ENCODE data around the gene KLK15.

The KLK15 gene, protein sequence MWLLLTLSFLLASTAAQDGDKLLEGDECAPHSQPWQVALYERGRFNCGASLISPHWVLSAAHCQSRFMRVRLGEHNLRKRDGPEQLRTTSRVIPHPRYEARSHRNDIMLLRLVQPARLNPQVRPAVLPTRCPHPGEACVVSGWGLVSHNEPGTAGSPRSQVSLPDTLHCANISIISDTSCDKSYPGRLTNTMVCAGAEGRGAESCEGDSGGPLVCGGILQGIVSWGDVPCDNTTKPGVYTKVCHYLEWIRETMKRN

DNA sequence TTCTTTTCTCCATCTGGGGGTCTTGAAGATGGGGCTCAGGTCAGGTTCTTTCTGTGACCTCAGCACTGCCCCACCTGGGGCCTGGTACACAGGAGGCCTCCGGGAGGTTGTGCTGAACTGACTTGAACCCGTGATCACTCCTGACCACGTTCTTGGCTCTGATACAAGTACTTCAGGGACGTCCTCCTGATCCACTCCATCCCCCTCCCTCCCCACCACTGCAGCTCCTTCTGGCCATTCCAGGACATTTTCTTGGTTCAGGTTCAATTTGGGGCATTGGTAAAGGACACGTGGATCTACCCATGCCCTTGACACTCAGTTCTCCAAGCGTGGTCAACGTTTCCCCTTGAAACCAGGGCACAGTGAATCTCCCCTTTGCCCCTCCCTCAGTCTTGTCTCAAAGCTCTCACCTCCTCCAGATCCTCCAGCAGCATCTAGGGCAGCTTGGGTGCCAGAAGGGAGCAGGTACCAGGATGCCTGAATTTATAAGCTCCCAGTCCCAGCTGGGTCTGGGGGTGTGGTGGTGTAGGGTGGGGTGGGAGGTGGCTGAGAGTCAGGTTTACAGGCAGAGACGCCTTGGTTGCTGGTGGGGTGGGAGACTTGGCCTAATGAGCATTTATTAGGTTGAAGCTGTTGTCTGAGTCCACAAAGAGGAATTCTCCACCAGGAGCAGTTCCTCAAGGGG, at the start of gene KLK15:
Gene KLK15, minus strand, starts transcription at position 458 of the 685 bp plus-strand sequence. CDS start 2,082 bp downstream, outside the sequence.
- no peak for DNase-seq

DNA sequence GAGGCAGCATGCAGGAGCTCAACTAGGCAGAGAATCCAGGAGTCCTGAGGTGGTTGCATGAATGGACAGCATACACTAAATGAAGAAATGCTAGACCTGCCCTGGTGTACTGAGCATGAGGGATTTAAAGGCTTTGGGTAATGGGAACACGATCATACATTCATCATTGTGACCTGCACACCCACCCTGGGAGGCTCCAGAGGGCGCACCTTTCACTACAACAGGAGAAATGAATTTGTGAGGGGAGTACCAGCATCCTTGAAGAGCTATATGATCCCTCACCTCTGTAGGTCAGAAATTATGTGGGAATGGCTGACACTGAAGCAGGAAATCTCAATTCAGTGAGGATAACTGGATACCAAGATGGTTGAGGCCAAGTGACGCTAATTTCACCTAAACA, 48.8 kb upstream of the KLK15 start:
- no peak for DNase-seq

DNA sequence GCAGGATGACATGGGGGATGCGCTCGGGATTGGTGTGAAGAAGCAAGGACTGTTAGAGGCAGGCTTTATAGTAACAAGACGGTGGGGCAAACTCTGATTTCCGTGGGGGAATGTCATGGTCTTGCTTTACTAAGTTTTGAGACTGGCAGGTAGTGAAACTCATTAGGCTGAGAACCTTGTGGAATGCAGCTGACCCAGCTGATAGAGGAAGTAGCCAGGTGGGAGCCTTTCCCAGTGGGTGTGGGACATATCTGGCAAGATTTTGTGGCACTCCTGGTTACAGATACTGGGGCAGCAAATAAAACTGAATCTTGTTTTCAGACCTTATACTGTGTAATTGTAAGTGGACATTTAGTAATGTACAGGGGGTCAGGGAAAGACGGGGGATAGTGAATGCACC, 46.9 kb upstream of the KLK15 start:
- DNase-seq: no peak

DNA sequence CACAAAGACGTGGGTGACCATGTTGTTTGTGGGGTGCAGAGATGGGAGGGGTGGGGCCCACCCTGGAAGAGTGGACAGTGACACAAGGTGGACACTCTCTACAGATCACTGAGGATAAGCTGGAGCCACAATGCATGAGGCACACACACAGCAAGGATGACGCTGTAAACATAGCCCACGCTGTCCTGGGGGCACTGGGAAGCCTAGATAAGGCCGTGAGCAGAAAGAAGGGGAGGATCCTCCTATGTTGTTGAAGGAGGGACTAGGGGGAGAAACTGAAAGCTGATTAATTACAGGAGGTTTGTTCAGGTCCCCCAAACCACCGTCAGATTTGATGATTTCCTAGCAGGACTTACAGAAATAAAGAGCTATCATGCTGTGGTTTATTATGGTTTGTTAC, 45.5 kb upstream of the KLK15 start:
- no peak for DNase-seq

DNA sequence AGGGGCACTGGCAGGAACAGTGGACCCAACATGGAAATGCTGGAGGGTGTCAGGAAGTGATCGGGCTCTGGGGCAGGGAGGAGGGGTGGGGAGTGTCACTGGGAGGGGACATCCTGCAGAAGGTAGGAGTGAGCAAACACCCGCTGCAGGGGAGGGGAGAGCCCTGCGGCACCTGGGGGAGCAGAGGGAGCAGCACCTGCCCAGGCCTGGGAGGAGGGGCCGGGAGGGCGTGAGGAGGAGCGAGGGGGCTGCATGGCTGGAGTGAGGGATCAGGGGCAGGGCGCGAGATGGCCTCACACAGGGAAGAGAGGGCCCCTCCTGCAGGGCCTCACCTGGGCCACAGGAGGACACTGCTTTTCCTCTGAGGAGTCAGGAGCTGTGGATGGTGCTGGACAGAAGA, 44.0 kb upstream of the KLK15 start:
- DNase-seq: no peak

DNA sequence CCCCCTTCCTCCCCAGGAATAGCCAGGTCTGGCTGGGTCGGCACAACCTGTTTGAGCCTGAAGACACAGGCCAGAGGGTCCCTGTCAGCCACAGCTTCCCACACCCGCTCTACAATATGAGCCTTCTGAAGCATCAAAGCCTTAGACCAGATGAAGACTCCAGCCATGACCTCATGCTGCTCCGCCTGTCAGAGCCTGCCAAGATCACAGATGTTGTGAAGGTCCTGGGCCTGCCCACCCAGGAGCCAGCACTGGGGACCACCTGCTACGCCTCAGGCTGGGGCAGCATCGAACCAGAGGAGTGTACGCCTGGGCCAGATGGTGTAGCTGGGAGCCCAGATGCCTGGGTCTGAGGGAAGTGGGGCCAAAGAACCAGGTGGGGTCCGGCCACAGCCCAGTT, 43.1 kb upstream of the KLK15 start:
- DNase-seq: no peak

DNA sequence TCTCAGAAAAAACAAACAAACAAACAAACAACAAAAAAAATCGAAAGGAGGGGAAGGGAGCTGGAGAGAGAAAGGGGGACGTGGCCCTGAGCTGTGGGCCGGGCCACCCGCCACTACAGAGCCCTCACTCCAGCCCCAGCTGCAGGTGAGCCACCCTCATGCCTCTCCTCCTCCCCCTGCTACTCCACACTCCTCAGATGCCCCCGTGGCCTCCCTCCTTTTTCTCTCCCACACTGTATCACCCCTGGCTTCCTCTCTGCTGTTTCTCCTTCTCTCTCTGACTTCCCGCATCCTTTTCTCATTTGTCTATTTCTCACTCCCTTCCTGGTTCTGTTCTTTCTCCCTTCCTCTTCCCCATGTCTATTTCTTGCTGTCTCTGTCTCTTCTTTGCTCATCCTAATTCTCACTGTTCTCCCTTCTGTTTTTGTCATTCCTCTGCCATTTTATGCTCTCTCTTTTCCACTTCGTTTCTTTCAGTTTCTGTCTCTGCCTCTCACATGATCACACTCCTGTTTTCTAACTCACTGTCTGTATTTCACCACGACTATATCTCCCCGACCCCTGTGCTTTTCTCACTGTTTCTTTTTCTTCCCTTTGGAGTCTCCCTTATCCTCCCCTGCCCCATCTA, 42.5 kb upstream of the KLK15 start:
- DNase-seq: no peak

DNA sequence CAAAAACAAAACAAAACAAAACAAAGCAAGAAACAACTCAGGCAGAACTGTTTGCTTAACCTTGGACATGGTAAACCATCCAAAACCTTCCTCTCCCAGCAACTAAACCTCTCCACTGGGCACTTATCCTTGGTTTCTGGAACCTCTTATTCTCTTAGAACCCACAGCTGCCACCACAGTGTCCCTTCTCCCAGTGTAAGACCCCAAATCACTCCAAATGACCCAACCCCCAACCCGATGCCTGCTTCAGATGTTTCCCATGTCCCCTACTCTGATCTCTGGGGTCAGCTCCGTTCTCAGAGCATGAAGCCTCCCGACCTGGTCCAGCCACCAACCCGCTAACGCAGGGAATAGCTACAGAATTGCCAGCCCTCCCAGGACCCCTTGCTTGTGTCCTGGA, 40.8 kb upstream of the KLK15 start:
- DNase-seq: no peak

DNA sequence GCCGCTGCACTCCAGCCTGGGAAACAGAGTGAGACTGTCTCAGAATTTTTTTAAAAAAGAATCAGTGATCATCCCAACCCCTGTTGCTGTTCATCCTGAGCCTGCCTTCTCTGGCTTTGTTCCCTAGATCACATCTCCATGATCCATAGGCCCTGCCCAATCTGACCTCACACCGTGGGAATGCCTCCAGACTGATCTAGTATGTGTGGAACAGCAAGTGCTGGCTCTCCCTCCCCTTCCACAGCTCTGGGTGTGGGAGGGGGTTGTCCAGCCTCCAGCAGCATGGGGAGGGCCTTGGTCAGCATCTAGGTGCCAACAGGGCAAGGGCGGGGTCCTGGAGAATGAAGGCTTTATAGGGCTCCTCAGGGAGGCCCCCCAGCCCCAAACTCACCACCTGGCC, 39.7 kb upstream of the KLK15 start, which contains the start of gene KLK2:
Gene KLK2, plus strand, starts transcription at position 384 of the 400 bp plus-strand sequence. CDS start 35 bp downstream, outside the sequence.
- no peak for DNase-seq

DNA sequence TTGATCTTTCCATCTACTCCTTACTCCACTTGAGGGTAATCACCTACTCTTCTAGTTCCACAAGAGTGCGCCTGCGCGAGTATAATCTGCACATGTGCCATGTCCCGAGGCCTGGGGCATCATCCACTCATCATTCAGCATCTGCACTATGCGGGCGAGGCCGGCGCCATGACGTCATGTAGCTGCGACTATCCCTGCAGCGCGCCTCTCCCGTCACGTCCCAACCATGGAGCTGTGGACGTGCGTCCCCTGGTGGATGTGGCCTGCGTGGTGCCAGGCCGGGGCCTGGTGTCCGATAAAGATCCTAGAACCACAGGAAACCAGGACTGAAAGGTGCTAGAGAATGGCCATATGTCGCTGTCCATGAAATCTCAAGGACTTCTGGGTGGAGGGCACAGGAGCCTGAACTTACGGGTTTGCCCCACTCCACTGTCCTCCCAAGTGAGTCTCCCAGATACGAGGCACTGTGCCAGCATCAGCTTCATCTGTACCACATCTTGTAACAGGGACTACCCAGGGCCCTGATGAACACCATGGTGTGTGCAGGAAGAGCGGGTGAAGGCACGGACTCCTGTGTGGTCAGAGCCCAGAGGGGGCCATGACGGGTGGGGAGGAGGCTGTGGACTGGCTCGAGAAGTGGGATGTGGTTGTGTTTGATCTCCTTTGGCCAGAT, 37.2 kb upstream of the KLK15 start:
- DNase-seq: no peak

DNA sequence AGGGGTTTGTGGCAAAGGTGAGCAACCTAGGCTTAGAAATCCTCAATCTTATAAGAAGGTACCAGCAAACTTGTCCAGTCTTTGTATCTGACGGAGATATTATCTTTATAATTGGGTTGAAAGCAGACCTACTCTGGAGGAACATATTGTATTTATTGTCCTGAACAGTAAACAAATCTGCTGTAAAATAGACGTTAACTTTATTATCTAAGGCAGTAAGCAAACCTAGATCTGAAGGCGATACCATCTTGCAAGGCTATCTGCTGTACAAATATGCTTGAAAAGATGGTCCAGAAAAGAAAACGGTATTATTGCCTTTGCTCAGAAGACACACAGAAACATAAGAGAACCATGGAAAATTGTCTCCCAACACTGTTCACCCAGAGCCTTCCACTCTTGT, 36.1 kb upstream of the KLK15 start:
- DNase-seq: no peak

DNA sequence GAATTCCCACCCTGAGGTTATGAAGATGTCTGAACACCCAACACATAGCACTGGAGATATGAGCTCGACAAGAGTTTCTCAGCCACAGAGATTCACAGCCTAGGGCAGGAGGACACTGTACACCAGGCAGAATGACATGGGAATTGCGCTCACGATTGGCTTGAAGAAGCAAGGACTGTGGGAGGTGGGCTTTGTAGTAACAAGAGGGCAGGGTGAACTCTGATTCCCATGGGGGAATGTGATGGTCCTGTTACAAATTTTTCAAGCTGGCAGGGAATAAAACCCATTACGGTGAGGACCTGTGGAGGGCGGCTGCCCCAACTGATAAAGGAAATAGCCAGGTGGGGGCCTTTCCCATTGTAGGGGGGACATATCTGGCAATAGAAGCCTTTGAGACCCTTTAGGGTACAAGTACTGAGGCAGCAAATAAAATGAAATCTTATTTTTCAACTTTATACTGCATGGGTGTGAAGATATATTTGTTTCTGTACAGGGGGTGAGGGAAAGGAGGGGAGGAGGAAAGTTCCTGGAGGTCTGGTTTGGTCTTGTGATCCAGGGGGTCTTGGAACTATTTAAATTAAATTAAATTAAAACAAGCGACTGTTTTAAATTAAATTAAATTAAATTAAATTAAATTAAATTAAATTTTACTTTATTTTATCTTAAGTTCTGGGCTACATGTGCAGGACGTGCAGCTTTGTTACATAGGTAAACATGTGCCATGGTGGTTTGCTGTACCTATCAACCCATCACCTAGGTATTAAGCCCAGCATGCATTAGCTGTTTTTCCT, 28.3 kb upstream of the KLK15 start:
- DNase-seq: no peak

DNA sequence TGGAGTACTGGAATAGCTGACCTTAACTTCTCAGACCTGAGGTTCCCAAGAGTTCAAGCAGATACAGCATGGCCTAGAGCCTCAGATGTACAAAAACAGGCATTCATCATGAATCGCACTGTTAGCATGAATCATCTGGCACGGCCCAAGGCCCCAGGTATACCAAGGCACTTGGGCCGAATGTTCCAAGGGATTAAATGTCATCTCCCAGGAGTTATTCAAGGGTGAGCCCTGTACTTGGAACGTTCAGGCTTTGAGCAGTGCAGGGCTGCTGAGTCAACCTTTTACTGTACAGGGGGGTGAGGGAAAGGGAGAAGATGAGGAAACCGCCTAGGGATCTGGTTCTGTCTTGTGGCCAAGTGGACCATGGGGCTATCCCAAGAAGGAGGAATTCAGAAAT, 27.6 kb upstream of the KLK15 start:
- no peak for DNase-seq

DNA sequence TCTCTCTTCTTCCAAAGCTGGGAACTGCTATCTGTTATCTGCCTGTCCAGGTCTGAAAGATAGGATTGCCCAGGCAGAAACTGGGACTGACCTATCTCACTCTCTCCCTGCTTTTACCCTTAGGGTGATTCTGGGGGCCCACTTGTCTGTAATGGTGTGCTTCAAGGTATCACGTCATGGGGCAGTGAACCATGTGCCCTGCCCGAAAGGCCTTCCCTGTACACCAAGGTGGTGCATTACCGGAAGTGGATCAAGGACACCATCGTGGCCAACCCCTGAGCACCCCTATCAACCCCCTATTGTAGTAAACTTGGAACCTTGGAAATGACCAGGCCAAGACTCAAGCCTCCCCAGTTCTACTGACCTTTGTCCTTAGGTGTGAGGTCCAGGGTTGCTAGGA, 26.5 kb upstream of the KLK15 start:
- DNase-seq: no peak

DNA sequence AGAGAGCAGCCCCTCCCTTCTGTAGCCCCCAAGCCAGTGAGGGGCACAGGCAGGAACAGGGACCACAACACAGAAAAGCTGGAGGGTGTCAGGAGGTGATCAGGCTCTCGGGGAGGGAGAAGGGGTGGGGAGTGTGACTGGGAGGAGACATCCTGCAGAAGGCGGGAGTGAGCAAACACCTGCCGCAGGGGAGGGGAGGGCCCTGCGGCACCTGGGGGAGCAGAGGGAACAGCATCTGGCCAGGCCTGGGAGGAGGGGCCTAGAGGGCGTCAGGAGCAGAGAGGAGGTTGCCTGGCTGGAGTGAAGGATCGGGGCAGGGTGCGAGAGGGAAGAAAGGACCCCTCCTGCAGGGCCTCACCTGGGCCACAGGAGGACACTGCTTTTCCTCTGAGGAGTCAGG, 25.5 kb upstream of the KLK15 start:
- no peak for DNase-seq

DNA sequence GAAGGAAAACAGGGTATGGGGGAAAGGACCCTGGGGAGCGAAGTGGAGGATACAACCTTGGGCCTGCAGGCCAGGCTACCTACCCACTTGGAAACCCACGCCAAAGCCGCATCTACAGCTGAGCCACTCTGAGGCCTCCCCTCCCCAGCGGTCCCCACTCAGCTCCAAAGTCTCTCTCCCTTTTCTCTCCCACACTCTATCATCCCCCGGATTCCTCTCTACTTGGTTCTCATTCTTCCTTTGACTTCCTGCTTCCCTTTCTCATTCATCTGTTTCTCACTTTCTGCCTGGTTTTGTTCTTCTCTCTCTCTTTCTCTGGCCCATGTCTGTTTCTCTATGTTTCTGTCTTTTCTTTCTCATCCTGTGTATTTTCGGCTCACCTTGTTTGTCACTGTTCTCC, 24.0 kb upstream of the KLK15 start:
- DNase-seq: no peak

DNA sequence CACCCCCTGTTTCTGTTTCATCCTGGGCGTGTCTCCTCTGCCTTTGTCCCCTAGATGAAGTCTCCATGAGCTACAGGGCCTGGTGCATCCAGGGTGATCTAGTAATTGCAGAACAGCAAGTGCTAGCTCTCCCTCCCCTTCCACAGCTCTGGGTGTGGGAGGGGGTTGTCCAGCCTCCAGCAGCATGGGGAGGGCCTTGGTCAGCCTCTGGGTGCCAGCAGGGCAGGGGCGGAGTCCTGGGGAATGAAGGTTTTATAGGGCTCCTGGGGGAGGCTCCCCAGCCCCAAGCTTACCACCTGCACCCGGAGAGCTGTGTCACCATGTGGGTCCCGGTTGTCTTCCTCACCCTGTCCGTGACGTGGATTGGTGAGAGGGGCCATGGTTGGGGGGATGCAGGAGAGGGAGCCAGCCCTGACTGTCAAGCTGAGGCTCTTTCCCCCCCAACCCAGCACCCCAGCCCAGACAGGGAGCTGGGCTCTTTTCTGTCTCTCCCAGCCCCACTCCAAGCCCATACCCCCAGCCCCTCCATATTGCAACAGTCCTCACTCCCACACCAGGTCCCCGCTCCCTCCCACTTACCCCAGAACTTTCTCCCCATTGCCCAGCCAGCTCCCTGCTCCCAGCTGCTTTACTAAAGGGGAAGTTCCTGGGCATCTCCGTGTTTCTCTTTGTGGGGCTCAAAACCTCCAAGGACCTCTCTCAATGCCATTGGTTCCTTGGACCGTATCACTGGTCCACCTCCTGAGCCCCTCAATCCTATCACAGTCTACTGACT, 21.4 kb upstream of the KLK15 start, which contains the start of gene KLK3:
Gene KLK3, plus strand, starts transcription at position 280 of the 775 bp plus-strand sequence. Its CDS starts 41 bp downstream, at position 321.
- DNase-seq: no peak

DNA sequence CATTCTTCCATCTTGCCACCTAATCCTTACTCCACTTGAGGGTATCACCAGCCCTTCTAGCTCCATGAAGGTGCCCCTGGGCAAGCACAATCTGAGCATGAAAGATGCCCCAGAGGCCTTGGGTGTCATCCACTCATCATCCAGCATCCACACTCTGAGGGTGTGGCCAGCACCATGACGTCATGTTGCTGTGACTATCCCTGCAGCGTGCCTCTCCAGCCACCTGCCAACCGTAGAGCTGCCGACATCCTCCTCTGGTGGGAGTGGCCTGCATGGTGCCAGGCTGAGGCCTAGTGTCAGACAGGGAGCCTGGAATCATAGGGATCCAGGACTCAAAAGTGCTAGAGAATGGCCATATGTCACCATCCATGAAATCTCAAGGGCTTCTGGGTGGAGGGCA, 18.2 kb upstream of the KLK15 start:
- no peak for DNase-seq

DNA sequence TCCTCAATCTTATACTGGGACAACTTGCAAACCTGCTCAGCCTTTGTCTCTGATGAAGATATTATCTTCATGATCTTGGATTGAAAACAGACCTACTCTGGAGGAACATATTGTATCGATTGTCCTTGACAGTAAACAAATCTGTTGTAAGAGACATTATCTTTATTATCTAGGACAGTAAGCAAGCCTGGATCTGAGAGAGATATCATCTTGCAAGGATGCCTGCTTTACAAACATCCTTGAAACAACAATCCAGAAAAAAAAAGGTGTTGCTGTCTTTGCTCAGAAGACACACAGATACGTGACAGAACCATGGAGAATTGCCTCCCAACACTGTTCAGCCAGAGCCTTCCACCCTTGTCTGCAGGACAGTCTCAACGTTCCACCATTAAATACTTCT, 17.4 kb upstream of the KLK15 start:
- DNase-seq: no peak

DNA sequence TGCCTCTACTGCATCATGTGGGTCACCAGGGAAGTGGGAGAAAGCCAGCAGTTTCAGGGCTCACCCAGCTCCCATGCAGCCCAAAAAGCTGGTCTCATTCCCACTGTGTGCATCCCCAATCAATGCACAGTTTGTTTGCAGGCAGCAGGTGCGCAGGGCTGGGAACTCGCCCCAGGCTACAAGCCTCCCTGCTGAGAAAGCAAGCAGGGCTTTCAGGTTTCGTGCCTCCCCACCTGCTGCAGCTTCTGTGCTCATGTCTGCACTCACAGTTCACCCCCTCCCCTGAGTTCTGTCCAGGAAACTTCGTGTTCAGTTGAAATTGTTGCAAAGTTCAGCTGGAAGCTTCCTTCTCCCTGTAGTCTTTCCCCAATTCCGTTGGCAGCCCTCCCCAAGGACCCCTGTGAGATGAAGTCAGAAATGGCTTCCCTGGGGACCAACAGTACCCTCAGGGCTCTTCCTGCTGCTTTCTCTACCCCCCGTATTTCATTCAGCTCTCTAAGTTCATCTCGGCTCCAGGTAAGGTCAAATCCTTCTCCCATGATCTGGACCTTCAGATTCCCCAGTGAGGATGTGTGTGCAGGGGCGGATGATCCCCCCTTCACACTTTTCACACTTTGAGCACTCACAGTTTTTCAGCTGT, 11.0 kb upstream of the KLK15 start:
- no peak for DNase-seq

All from nucleus accumbens (tissue), 56 donors.